HUDEP-2 (cell line): Measurements from ENCODE around the gene DPYD.

Experiments used
- DNase-seq, 76 experiments: peaks; one replicate each; lab custom pipeline; 2025; ENCODE audit not compliant: unreplicated experiment in 76 of 76; lab: John Stamatoyannopoulos, UW

Gene DPYD

DNA sequence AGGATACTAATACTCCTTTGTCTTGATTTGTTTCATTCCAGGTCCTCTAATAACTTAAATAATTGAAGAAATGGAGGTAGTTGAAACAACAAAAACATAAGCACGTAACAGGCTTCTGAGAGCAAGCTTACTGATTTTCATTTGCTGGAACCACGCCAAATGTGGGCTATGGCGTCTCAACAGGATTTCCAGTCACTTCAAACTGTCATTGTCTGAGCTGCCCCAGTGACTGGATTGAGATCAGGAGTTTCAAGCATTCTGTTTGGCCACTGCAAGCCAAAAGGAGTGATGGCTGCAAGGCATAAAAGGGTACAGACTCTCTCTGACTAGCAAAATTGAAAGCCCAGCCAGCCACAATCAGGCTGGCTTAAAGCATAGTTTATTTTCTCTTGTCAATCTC, 289.9 kb downstream of the DPYD start:
- no peak for DNase-seq

DNA sequence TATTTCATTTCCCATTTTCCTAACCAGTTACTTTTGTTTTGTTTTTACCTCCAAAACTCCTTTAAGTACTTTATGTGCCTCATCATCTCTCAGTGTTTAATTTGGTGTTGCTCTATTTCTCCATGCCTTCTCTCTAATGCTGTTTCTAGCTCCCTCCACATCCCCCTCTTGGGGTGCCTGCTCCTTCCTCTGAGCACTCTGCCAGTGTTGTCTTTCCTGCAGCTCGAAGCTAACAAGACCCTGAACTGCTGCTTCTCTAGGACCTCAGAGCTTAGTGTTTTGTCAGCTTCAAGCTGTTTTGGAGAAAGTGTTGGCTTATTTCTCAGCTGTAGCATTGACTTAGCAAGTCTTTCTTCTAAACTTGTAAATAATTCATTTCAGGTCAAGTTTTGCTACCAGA, 290.6 kb downstream of the DPYD start:
- no peak for DNase-seq

DNA sequence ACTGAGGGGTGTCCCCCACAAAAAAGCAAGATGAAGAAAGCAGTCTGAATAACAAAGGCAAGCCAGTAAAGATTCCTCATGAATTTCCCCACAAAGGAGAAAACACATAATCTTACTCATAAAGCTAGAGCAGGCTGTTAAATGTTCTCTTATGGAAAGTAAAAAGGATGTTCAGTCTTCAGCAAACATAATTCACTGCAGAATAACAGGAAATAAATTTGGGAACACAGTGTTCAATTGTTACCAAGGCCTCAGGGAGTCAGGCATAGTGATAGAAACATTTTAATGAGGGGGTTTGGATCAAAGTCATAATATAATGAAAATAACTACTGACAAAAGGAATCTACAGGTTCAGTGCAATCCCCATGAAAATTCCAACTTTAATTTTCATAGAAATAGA, 297.6 kb downstream of the DPYD start:
- DNase-seq: no peak

DNA sequence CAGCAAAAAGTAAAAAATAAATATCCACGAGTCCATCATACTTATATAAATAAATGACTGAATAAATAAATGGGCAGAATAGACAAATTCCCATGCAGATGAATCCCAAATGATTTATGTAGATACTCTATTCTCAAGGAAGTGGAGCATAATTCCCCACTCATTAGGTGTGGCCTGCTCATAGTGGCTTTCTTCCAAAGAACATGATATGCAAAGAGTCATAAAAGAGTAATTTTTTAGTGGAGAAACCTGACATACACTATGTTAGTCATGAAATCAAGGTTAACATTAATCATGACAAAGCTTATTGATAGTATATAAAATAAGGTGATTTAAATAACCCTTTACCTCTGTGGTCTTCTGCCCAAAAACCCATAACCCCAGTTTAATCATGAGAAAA, 298.9 kb downstream of the DPYD start:
- no peak for DNase-seq

DNA sequence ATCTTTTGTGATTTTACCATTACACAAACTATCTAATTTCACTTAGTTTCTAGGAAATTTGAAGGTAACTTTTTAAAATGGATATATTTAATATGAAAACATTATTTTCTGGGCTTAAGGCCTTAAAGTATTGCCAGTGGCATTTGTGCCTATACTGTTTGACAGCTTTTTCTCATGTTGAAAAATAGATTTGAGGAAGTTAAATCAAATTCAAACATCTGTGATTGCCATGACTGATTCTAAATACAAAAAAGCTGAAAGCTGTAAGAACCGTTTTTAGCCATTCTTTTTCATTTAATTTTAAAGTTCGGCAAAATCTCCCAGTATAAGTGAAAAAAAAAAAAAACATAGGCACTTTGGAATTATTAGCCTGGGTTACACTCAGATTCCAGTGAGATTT, 301.1 kb downstream of the DPYD start:
- DNase-seq: no peak

DNA sequence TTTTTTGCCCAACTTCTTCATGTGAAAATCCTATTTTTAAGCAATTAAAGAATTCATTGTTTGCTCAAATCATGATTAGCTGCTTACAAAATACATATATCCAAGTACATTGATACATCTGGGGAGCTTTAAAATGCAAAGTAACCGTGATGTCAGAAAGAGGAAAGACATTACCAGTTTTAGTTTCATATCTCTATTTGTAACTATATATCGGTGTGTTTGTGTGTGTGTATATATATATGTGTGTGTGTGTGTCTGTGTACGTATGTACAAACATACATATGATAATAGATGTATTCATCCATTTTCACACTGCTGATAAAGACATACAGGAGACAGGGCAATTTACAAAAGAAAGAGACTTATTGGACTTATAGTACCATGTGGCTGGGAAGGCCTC, 310.1 kb downstream of the DPYD start:
- DNase-seq: no peak

DNA sequence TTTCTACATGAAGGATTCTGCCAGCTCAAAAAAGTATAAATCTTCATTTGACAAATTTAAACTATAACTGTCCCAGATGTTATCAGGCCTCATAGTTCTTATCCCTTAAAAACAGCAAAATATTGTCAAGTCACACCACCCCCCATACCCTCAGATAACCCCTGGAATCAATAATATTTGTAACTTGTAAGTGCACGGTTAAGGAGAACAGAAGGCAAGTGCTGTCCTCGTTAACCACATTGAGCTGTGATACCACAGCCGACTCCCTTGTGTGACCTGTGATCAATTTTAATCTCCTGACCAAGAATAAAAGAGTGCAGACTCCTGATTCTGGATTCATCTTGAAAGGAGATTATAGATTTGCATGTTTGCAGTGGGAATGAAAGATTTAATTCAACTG, 310.7 kb downstream of the DPYD start:
- DNase-seq: no peak

DNA sequence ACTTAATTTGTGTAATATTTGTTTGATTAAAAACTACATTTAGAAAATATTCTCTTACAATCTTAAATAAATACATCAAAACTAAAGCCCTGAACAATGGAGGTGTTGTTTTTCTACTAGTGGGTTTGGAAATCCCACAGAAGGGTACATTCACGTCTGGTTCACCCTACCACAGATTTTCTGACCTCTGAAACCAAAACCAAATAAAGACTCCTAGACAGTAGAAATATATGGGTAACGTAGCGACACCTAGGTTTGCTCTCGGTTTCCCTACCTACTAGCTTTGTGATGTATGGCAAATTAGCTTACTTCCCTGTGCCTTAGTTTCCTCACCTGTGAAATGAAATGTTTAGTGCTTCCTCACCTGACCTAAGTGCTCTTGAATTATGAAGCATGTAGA, 312.6 kb downstream of the DPYD start:
- DNase-seq: no peak

DNA sequence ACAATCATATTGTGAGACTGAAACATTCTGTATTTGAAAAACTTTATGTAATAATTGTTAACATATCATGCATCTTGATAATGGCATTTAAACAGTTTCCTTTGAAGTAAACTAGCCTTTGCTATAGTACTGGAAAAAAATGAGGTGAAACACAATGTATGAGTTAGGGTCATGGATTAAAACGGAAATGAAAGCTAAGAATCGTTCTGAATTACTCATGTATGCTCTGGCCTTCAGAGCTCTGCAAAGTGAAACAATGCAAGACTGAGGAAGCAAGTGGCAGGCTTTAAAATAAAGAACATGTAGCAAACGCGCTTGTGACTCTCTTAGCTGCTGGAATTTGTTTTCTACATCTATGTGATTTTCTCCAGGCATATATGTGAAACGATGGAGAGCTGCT, 317.1 kb downstream of the DPYD start:
- no peak for DNase-seq

DNA sequence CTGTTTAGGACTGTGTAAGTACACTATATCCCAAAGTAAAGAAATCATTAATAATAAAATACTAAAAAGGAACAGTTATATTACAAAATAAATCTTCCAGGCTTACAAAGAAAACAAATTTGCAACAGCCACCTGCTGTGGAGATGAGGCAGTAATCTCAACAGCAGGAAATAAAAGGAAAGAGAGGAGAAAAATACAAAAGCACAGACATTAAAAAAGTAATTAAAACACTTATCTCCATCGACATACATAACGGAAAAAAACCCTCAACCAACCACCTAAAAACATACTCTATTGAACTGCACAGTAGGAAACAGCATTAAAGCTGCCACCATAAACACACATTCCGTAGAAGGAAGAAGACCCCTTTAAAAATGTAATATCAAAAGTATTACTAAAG, 317.6 kb downstream of the DPYD start:
- DNase-seq: no peak

DNA sequence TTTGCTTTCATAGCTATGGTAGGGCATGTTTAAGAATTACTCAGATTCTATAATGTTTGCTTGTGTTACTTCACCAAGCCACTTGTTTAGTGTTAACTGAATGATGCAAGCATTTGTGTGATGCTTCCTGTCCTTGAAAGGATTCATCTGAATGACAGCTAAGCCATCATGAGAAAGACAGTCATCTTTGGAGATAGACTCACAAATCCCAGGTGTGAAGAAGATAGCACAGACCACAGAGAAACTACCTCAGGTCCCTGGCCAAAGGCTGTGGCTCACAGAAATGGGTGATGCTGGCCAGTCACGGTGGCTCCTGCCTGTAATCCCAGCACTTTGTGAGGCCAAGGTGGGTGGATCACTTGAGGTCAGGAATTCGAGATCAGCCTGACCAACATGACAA, 321.4 kb downstream of the DPYD start:
- DNase-seq: no peak

DNA sequence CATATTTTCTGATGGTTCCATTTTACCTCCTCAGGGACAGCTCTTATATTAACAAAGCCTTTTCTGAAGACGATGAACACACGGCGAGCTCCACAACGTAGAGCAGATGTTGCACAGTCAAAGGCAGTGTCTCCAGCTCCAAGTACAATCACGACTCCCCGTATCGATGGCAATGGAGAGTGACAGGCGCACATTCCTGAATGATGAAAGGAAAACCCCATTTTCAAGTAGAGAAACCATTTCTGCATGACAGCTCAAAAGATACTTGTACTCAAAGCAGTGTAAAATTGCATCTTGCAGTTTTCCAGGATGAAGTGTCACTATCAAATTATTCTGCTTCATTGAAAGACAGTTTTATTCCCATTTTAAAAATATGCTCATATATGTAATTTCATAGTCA, 327.6 kb downstream of the DPYD start:
- DNase-seq: no peak

DNA sequence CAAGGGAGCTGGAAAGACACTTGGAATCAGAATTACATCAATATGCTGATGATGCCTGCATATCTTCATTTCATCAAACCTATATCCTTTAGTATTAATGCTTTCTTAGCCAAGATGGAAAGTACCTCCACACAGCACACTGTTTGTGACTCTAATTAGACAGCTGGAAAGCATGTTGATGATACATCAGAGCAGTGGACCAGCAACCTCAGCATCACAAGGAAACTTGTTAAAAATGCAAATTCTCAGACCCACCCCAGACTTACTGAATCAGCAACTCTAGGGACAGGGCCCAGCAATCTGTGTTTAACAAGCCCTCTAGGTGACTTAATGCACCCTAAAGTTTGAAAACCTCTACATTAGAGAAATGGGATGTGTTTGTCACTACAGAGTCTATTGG, 332.1 kb downstream of the DPYD start:
- DNase-seq: no peak

DNA sequence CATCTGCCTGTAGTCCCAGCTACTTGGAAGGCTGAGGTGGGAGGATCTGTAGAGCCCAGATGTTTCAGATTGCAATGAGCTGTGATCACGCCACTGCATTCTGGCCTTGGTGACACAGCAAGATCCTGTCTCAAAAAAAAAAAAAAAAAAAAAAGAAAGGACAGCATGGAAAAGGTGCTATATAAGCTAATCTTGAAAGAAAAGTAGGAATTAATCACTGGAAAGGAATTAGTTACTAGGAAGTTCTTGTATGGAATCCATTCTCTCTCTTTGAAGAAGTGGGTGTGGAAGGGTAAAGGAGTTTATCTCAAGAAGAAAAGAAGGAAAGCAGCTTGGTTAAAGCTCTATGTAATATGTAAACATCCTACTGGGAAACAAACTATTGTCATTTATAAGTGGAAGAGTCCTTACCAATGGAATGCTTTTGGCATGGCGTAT, 339.2 kb downstream of the DPYD start:
- DNase-seq: no peak

DNA sequence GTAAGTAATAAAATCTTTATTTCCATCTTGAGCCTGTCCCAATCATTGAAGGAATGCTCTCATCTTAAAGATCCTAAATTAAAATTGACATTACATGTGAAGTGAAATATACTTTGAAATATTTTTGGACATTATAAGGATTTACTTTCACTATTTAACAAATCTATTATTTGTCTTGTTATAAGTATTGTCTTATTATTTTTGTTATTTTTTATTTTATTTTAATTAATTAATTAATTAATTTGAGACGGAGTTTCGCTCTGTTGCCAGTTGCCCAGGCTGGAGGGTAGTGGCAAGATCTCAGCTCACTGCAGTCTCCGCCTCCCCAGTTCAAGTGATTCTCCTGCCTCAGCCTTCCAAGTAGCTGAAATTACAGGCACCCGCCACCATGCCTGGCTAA, 343.2 kb downstream of the DPYD start:
- DNase-seq: no peak

DNA sequence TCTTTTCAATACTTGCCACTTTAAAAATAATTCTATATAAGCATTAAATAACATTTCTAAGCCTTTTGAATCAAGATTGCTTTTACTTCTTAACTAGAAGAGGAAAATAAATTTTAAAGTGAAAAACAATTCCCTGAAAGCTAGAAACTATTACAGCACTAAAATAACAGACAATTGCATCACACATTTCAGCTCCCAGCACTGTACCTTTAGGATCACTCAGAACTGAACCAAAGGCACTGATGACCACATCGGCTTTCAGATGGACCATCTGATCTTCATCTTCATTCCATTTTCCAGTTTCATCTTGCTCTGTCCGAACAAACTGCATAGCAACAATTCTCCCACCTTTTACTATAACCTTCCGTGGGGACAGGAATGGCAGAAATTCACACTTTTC, 347.3 kb downstream of the DPYD start:
- no peak for DNase-seq

DNA sequence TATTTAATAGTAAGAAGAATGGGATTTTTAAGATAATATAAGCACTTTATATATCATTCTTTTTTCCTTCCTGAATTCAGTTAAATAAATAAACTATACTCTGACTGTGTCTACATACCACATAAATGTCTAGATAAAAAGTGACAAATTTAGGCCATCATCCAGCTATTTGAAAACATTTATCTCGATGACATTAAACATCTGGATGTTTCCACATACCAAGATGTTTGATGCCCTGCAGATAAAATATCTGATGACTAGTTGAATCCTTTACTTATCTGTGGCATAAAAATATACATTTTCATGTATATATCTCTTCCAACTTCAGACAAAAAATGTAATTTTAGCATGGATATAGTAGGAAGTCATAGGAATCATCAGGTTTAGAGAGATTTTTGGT, 348.3 kb downstream of the DPYD start:
- no peak for DNase-seq

DNA sequence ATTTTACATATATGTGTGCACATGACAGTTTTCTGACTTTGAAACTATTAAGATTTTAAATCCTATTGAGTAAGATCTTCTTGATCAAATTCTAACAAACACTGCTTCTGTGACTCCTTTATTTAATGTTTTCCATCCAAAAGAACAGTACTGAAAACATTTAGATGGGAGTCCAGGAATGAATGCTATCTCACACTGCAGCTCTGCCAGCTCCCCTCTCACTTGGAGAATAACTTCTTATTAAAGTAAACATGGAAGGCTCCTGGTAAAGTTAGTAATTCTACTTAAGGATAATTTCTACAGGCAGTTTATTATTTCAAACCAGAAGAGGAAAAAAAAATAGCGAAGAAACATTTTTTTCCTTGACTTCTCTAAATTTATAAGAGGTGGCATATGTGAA, 349.1 kb downstream of the DPYD start:
- DNase-seq: no peak

DNA sequence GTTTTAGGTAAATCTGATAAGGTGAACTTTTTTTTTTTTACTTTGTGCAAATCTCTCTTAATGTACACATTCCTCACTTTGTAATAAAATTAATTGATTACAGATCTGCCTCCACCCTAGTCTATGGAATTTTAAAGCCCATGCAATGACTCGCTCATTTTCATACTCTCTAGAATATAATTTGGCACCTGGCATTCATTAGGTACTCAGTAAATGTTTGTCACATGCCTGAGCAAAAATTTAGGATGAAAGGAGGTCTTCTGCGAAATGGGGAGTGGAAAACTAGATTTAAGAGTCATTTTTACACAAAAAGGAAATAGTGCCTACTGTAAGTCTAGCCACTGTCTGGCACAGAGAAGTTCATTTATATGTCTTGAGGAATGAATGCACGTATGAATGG, 350.1 kb downstream of the DPYD start:
- no peak for DNase-seq

DNA sequence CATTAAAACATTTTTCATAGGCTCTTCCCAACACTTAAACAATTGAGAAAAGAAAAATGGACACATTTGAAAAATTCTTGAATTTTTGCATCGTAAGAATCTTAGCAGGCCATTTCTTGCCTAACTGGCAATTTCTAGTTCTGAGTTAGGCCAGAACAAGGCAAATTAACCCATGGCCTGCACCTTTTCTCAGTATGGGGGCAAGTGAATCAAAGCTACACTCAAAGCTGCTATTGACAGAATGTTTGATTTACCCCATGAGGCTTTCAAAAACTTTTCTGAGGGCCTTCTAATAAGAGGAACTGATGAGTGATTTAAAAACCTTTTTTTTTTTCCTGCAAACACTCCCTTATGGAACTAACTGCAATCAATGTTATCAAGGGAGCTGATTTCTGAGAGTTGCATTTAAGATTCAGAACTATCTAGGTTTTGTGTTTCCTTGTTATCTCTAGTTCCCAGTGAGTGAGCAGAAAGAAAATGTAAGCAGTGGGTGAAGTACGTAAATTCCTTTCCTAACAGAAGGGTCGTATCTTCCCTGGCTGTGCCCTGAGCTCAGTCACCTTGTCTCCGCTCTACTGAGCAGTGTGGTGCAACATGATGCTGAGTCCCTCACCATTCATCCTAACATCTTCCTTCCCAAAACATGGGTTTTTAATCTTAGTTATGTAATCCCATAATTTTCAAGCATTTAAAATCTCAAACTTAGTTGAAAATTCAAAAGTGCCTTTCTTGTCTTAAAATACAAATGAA, 353.7 kb downstream of the DPYD start:
- DNase-seq: no peak

DNA sequence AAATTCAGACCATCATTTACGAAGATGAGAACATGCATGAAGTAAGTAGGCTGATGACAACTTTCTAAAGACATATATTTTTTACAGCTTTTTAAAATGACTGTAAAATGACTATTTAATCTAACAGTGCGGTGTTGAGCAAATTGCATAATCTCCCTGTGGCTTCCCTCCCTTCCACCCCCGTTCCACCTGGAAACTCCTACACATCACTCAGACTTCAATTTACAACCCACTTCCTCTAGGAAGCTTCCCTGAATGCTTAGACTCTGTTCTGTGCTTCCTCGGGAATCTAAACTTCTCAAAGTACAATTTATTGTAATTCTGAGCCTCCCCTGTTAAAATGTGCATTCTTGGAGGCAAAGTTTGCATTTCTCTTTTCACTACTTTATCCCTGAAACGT, 354.9 kb downstream of the DPYD start:
- no peak for DNase-seq

DNA sequence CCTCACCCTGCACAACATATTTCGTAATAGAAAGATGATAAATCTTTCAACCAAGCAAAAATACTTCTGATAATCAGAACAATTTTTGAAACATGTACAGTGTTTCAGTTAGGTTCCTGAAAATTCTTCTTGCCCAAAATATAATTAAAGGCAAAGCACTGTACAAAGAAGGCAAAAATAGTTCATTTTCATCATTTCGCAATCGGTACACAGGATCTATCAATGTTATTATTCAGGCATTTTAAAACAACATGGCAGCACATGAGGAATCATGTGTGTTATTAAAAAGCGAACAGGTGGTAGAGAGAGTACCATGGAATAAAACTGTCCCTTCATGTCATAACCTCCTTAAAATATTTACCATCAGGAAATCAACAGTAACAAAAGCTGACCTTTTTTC, 356.9 kb downstream of the DPYD start:
- DNase-seq: no peak

DNA sequence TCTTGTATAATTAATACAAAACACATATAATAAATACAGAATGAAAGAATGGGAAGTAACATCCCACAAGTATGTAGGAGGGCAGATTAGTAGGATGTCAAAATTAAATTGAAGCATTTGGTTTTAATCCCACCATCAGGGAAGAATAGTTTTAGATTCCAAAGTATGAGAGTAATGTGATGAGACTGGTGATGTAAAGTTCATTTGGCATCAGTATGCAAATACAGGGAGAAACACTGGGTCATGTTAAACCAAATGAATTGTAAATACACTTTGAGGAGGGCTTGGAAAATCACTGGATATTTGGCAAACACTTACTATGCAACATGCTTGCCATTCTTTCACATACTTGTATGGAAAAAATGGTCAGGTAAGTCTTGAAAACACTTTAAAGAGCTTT, 358.8 kb downstream of the DPYD start:
- DNase-seq: no peak
